Measurements from ENCODE around the gene PLIN1.
A peak's percentile ranks its signal among the peaks of the same experiment; 100 is the strongest.

PLIN1 gene

DNA sequence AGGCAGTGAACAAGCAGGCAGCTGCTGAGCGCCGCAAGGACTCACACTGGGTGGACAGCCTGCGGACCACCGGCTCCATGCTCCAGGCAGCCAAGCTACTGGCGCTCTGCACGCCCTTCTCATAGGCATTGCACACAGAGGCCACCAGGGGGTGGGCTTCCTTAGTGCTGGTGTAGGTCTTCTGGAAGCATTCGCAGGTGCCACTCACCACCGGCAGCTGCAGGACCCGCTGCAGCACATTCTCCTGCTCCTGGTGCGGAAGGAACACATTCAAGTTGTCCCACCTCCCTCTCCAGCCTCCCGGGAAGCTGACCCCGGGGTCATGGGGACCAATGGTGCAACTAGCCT lies 6.0 kb downstream of the PLIN1 start:
- DNase-seq (ENCODE audit: low read depth, low spot score): peak; percentile 63
- H3K4me3 ChIP-seq (ENCODE audit: low read length): no peak overlapping the region

DNA sequence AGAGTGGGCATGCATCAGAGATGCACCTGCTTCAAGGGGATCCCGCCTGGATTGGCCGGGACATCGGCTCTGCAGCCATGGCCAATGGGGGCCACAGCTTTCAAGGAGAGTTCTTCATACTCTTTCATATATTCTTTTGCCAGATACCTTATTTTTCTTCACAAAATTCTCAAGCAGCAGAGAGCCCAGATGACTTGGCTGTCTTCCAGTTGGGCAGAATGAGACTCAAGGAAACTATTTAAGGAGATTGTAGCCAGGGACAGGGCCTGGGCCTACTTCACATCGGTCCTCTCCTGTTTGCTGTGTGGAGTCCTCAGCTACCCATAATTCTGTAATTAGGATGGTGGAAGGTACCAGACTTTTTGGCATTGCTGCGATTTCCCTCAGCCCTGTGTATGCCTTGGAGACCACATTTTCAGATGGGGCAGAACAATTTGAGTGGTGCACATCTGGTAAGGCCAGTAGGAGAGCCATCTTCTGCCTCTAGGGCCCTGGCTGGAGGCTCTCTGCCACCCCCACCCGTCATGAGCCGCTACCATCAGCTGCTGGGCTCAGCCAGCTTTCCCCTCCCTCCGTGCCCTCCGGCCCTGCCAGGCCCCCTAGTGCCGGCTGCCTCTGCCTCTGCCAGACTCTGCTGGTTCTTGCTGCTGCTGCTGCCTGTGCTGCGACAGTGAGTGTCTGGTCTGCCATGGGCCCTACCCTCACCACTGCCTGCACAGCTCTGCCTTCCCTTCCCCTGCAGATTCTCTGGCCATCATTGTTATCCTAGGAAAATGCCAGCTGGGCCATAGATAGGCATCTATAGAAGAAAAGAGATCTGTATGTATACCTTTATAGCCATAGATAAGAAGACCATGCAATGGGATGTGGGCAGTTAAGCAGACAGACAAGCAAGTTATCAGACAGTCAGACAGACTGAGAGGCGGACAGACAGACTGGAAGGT lies 6.7 kb downstream of the PLIN1 start:
- H3K4me3 ChIP-seq (ENCODE audit: low read length): no peak overlapping the region
- no peak for DNase-seq (ENCODE audit: low read depth, low spot score)

GRCh38 chr15:89671687-89672086 lies 7.5 kb downstream of the PLIN1 start:
- DNase-seq (ENCODE audit: low read depth, low spot score): no peak
- H3K4me3 ChIP-seq (ENCODE audit: low read length): no peak overlapping the region

GRCh38 chr15:89670971-89671560 lies 8.1 kb downstream of the PLIN1 start:
- H3K4me3 ChIP-seq (ENCODE audit: low read length): no peak overlapping the region
- DNase-seq (ENCODE audit: low read depth, low spot score): no peak

DNA sequence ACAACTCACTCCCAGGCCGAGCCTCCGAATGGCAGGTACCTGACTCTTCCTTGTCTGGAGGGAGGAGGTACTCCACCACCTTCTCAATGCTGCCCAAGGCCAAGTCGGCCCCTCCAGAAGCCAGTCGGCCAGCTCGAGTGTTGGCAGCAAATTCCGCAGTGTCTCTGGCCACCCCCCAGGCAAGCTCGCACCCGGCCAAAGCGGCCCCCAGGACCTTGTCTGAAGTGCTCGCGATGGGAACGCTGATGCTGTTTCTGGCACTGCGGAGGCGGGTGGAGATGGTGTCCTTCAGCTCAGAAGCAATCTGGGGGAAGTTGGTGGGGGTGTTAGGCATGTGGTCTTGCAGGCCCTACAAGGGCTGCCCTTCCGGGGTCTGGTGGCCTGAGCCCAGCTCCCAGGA lies 9.2 kb downstream of the PLIN1 start:
- no peak for DNase-seq (ENCODE audit: low read depth, low spot score)
- no peak overlapping the region for H3K4me3 ChIP-seq (ENCODE audit: low read length)

DNA sequence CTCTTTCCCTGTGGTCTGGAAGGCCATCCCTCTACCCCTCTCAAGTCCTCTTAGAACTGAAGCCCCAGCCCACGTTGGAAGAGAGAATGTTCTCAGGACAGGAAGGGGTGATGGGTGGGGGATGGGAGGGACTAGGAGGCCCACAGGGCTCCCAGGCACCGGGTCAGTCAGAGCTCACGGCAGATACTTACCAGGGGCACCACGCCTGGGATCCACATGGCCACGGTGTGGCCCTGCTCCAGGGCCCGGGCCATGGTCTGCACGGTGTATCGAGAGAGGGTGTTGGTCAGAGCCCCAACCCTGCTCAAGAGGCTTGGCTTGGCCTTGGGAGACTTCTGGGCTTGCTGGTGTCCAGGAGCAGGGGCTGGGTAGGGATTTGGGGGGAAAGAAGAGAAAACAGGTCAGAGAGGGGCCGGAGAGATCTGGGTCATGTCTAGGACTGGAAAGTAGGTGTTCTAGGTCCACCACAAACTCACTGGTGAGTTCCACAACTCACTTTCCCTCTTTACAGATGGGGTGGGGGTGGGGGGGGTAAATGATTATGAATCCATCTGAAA lies 9.8 kb downstream of the PLIN1 start:
- no peak for DNase-seq (ENCODE audit: low read depth, low spot score)
- no peak overlapping the region for H3K4me3 ChIP-seq (ENCODE audit: low read length)

GRCh38 chr15:89668171-89668570 lies 11.0 kb downstream of the PLIN1 start:
- no peak for DNase-seq (ENCODE audit: low read depth, low spot score)
- no peak overlapping the region for H3K4me3 ChIP-seq (ENCODE audit: low read length)

- no peak for DNase-seq (ENCODE audit: low read depth, low spot score)
- no peak overlapping the region for H3K4me3 ChIP-seq (ENCODE audit: low read length)
Observed at GRCh38 chr15:89667706-89667960, 11.5 kb downstream of the PLIN1 start.

DNA sequence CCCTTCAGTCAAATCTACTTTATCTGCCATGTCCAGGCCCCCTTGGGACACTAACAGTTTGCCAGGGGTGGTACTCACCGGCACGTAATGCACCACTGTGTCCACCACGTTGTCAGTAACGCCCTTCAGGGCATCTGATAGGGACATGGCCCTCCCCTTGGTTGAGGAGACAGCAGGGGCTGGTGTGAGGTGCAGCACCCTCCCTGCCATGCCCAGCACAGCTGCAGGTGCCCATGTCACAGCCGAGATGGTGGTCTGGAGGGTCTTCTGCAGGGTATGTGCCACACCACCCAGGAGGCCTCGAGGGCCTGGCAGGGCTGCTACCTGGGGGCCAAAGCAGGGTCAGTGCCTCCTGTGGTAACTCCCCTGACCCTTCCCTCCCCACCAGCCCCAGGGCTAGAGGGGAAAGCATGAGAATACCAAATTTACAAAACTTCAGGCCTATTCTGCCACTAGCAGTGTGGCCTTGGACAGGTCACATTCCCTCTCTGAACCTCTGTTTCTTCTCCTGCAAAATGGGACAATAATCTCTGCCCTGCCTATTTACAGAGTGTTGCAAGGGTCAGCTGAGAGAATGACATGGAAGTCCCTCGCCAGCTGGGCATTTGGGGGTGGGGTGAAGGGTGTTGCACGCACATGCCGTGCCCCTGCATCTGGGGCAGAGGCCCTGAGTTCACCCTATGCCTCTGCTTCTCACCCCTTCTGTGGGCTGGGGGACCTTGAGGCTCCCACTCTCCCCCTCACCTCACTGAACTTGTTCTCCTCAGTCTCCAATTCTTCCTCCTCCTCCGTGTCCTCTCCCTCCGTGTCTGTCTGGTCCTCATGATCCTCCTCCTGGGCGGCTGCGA lies 12.1 kb downstream of the PLIN1 start:
- no peak for DNase-seq (ENCODE audit: low read depth, low spot score)

GRCh38 chr15:89666184-89666857 lies 12.8 kb downstream of the PLIN1 start:
- DNase-seq (ENCODE audit: low read depth, low spot score): no peak

More for the DNA sequence above, 12.1 kb downstream of the PLIN1 start:
- H3K4me3 ChIP-seq (ENCODE audit: low read length): no peak overlapping the region

GRCh38 chr15:89665449-89666181 lies 13.6 kb downstream of the PLIN1 start:
- no peak for DNase-seq (ENCODE audit: low read depth, low spot score)
- no peak overlapping the region for H3K4me3 ChIP-seq (ENCODE audit: low read length)

More at GRCh38 chr15:89666184-89666857, 12.8 kb downstream of the PLIN1 start:
- no peak overlapping the region for H3K4me3 ChIP-seq (ENCODE audit: low read length)

DNA sequence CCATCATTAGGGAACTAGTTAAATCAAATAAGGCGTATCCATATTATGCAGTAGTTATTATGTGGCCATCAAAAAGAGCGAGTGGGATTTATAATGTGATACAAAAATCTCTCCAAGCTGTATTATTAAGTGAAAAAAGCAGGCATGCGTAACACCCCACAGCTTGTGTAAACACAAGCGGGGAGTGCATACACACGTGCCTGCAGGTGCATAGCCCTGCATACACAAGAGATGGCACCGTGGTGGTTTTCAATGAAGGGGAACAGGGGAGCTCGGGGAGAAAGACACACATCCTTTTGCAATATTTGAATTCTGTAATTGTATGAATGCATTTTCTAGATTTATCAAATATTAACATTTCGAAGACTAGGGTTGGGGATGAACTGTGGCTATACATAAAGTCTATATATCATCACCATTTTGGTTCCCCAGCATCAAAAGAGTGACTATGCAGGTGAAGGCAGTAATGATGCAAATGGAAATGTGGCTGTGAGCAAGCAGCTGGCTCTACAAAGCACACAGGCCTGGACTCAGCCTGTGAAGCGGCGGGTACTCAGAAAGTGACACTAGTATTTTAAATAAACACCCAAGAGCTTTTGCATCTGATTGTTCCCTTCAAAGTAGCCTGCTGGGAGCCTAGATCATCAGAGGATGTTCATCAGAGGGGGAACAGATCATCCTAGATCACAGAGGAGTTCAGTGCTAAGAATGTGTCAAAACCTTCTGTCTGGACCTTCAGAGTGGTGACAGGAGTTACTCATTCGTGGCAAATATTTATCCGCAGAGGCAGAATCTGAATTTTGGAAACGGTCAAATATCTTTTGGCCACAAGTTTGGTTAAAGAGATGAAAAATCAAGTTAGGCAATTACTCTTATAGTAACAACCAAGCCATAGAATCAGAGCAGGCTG lies 14.5 kb downstream of the PLIN1 start:
- no peak overlapping the region for H3K4me3 ChIP-seq (ENCODE audit: low read length)
- DNase-seq (ENCODE audit: low read depth, low spot score): no peak

DNA sequence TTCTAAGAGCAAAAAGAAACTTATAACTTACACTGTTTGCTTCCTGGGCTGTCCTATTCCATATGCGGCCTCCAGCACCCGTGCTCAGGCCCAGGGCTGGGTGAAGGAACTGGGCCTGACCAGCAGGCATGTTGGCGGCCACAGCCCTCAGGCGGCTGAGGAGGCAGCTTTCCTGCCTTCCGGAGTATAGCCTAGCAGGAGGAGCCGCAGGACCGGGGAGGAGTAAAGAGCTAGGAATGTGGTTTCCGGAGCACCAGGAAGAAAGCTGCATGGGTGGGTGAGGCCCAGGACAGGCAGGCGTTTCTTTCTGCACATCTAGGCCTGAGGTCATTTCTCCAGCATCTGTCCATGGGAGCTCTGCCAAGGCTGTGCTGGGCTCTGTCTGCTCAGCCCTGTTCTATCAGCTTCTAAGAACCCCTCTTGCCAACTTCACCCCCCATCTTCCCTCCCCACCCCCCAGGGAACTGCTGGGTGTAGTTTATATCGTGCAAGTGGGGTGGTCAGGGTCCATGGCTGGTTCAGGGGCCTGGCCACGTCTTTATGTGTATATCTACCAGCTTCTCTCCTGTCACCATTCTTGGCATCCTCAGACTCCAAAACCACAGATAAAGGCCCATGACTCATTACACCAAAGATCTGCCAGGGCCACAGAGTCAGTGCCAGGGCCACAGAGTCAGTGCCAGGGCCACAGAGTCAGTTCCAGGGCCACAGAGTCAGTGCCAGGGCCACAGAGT lies 16.1 kb downstream of the PLIN1 start:
- no peak for DNase-seq (ENCODE audit: low read depth, low spot score)
- H3K4me3 ChIP-seq (ENCODE audit: low read length): no peak overlapping the region

GRCh38 chr15:89660556-89660955 lies 18.6 kb downstream of the PLIN1 start:
- H3K4me3 ChIP-seq (ENCODE audit: low read length): no peak overlapping the region
- no peak for DNase-seq (ENCODE audit: low read depth, low spot score)

GRCh38 chr15:89659295-89659694 lies 19.9 kb downstream of the PLIN1 start:
- DNase-seq (ENCODE audit: low read depth, low spot score): no peak
- no peak overlapping the region for H3K4me3 ChIP-seq (ENCODE audit: low read length)

- DNase-seq (ENCODE audit: low read depth, low spot score): no peak
- no peak overlapping the region for H3K4me3 ChIP-seq (ENCODE audit: low read length)
Observed at GRCh38 chr15:89657686-89658200, 21.4 kb downstream of the PLIN1 start.
